ENCODE data around the gene NTM.

DNA sequence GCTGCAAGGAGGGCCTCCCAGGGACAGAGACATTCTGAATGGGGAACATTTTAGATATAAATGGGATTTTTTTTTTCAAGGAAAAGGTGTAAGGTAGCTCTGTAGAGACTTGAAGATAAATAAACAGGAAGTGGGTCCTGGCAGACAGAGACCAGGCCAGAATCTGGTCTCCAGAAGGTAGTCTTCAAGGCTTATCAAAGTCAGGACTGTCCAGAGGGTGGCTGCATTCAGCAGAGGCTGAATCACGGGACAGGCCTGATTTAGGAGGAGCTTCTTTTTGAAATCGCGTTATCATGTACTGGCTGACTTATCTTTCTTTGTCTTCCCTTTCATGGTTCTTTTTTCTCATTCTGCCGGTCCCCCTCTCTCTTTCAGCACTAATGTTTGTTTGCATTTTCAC is 542.9 kb downstream of the NTM start:
- no peak for TF ChIP-seq EZH2 (IDR thresholded peaks at IDR 0.05; ENCODE audit: borderline replicate concordance, insufficient read depth, low read length, poor library complexity, severe bottlenecking)
- TF ChIP-seq CTCF (IDR thresholded peaks at IDR 0.05; ENCODE audit: poor library complexity, severe bottlenecking) = no peak
- TF ChIP-seq MXI1 (conservative IDR thresholded peaks at IDR 0.05; ENCODE audit: poor library complexity, severe bottlenecking) = no peak
- TF ChIP-seq TAF1 (IDR thresholded peaks at IDR 0.05; ENCODE audit: low read depth) = no peak
- TF ChIP-seq POLR2AphosphoS5 (IDR thresholded peaks at IDR 0.05) = no peak
- TF ChIP-seq EP300 (conservative IDR thresholded peaks at IDR 0.05; ENCODE audit: poor library complexity, severe bottlenecking) = no peak

All from neural cell (in vitro differentiated cells).